ENCODE results near the gene CAB39.

- TF ChIP-seq EZH2 (IDR thresholded peaks at IDR 0.05; ENCODE audit: low read length, missing control alignments), result no peak
- TF ChIP-seq CTCF (conservative IDR thresholded peaks at IDR 0.05 in 1 of 2, IDR thresholded peaks at IDR 0.05 in 1 of 2; ENCODE audit: low read depth in 1 of 2, low read length in 2 of 2), result peak; percentile 26 to 61
Observed at GRCh38 chr2:230762317-230762896, 49.8 kb downstream of the CAB39 start.

Data from fibroblast of lung (primary cell).